NCI-H1694 (cell line): ENCODE measurements around the gene FBXL5.

Experiments
- DNase-seq: peaks from one replicate; lab custom pipeline; 2025; lab: John Stamatoyannopoulos, UW

The FBXL5 gene, protein sequence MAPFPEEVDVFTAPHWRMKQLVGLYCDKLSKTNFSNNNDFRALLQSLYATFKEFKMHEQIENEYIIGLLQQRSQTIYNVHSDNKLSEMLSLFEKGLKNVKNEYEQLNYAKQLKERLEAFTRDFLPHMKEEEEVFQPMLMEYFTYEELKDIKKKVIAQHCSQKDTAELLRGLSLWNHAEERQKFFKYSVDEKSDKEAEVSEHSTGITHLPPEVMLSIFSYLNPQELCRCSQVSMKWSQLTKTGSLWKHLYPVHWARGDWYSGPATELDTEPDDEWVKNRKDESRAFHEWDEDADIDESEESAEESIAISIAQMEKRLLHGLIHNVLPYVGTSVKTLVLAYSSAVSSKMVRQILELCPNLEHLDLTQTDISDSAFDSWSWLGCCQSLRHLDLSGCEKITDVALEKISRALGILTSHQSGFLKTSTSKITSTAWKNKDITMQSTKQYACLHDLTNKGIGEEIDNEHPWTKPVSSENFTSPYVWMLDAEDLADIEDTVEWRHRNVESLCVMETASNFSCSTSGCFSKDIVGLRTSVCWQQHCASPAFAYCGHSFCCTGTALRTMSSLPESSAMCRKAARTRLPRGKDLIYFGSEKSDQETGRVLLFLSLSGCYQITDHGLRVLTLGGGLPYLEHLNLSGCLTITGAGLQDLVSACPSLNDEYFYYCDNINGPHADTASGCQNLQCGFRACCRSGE

DNA sequence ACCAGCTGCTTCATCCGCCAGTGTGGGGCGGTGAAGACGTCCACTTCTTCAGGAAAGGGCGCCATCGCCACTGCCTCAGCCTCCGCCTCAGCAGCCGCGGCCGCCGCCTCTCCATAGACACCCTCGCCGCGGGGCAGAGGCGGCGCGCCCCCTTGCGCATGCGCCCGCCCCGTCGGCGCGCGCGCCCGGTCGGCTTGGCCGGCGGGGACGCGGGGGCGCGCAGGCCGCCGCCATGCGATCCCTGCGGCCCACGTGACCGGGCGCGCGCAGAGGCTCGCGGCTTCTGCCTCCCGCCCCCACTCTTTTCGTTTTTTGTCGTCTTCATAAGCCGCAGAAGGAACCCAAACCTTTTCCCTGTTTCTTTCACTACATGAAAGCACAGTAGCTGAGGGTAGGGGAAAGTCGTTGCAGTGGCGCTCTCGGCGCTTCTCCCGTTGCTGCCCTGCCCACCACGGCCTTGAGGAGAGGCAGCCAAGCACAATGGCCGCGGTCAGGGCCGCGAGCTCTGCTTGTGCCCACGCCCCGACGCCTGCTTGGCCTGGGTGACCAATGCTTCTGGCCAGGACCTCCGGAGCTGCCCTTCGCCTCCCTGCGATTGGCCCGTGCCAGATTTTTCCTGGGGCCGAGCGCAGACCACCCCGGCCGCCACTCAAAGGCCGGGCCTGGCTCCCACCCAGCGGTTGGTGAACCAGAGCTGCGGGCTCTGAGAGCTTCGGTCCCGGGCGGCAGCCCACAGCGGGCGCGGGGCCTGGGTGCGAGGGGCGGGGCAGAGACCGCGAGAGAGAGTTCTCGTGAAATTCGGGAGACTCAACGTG, at the start of gene FBXL5:
TSS of gene FBXL5 (minus strand) at position 135 of the 815 bp plus-strand sequence. CDS start at position 65, 70 bp downstream.
- DNase-seq: peak; percentile 8

- DNase-seq: no peak
Measured at GRCh38 chr4:15704129-15704528, 49.0 kb upstream of the FBXL5 start.

DNA sequence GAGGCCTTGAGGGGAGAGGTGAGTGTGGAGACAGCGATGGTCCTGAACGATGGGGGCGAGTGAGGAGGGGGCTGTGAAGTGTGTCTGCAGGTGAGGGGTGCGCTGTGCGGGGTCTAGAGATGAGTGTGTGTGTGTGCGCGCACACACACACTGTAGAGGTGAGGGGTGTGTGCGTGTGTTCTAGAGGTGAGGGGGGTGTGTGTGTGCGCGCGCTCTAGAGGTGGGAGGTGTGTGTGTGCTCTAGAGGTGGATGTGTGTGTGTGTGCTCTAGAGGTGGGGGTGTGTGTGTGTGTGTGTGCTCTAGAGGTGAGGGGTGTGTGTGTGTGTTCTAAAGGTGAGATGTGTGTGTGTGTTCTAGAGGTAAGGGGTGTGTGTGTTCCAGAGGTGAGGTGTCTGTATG, 48.3 kb upstream of the FBXL5 start:
- DNase-seq: no peak

DNA sequence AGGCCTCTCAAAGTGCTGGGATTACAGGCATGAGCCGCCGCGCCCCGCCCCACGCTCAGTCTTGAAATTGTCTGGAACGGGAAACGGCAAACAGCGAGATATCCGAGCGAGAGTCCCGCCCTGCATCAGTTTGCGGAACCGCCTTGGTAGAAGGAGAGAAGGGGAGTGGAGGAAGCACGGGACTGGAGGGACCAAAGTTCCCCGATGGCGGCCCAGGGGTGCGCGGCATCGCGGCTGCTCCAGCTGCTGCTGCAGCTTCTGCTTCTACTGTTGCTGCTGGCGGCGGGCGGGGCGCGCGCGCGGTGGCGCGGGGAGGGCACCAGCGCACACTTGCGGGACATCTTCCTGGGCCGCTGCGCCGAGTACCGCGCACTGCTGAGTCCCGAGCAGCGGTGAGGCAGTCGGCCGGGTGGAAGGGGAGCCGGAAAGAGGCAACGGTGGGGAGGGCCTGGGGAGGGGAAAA, 47.8 kb upstream of the FBXL5 start, which contains the start of gene BST1:
TSS of gene BST1 (plus strand) at position 125 of the 463 bp plus-strand sequence. CDS start at position 205, 80 bp downstream.
- DNase-seq: no peak

- no peak for DNase-seq
Measured at GRCh38 chr4:15696866-15697265, 41.7 kb upstream of the FBXL5 start.

DNA sequence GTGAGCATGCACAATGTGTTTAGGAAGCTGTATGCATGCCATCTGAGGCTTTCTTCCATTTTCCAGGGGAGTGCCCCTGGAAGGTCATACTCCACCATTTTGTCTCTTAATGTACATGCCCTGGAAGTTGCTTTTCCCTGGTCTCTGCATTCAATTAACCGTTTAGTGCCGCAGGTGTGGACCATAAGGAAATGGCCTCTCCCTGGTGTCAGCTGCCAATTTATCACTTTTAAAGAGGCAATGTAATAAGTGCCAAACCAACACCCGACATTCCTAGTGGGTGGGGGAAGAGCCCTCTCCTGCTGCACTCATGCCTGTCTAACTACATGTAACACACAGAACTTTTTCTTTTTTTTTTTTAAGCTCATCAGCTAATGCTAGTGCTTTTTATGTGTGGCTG, 40.6 kb upstream of the FBXL5 start:
- DNase-seq: no peak

DNA sequence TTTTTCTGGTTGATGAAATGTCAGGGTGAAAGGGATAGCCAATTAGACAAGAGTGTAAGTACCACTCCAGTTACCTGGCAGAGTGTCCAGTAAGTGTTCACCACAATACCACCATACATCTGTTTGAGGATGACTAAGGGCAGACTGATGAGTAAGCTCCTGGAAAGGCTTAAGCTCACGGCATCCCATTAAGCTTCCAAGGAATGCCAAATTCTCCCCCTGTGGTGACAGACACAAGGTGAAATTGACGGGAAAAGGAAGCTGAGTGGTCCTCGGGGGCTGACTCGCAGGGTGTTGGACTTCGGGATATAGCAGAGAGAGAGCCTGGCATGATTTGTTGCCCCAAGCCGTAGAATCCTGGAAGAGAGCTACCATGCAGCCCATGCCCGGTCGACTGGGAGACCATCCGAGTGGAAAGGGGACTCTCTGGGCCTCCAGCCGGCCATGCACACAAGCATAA, 40.1 kb upstream of the FBXL5 start:
- no peak for DNase-seq

GRCh38 chr4:15694431-15694830, 39.3 kb upstream of the FBXL5 start:
- DNase-seq: no peak

DNA sequence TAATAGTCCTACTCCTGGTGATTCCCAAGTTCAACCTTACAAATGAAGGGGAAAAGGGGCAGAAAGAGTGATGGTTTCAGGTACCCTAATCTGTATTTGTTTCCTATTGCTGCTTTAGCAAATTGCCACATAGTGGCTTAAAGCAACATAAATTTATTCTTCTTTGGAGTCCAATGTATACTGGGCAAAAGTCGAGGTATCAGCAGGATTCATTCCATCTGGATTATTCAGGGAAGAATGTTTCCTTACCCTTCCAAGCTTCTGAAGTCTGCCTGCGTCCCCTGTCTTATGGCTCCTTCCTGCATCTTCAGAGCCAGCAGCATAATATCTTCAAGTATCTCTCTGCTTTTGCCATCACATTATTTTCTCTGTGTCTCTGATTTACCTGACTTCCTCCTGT, 37.4 kb upstream of the FBXL5 start:
- DNase-seq: no peak

DNA sequence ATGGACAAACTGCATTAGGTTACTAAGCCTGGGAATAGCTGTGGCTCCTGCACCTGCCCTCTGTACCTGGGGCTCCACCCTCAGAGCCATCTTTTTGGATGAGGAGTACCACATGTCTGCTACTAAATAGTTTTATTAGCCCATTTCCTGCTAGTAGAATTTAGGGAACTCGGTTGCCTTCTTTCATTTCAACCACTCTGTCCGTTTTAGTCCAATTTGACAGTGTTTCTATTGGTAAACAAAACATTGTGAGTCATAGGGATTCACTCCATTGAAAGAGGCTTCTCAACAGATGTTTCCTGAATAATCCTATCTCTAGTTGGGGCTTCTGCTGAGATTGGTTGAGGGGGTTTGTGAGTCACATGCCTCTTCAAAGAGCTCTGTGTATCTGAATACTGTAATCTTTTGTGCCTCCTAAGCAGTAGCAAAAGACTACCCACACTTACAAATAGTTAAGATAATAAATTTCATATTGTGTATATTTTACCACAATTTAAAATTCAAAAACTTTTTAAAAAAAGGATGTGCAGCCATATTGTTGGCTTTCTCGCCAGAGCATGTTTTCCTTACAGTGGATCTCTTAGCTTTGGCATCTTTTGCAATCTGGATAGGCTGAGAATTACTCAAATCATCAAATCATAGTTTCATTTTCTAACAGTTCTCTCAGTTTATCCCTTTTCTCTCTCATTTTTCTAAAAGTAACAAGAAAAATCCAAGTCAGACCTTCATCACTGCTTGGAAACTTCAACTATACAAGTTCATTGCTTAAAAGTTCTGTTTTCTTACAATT, 36.4 kb upstream of the FBXL5 start:
- DNase-seq: no peak

- DNase-seq: no peak
Measured at GRCh38 chr4:15690020-15690809, 35.1 kb upstream of the FBXL5 start.

- DNase-seq: no peak
Measured at GRCh38 chr4:15689540-15689939, 34.4 kb upstream of the FBXL5 start.

DNA sequence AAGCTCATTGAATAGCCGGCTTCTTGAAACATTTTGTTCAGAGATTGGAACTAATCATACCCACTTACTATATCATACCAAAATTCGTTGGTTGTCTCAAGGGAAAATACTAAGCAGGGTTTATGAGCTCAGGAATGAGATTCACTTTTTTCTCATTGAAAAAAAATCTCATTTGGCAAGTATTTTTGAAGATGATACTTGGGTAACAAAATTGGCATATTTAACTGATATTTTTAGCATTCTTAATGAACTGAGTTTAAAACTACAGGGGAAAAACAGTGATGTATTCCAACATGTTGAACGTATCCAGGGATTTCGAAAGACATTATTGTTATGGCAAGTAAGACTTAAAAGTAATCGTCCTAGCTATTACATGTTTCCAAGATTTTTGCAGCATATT, 32.9 kb upstream of the FBXL5 start:
- no peak for DNase-seq

GRCh38 chr4:15684498-15684897, 29.3 kb upstream of the FBXL5 start:
- no peak for DNase-seq

DNA sequence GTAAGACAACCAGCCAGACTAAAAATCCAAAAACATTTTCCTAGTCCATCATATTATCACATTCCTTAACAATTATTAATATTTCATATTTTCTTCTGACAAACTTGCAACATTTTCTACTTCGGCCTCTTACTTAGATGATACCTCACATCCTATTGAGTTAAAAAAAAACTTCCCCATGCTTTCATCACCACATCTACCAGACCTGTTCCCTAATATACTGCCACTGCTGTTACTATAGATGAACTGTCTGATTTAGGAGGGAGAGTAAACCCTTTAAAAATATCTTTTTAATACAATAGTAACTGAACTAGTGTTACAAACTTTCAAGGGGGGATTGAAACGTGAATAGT, 28.0 kb upstream of the FBXL5 start:
- DNase-seq: no peak

DNA sequence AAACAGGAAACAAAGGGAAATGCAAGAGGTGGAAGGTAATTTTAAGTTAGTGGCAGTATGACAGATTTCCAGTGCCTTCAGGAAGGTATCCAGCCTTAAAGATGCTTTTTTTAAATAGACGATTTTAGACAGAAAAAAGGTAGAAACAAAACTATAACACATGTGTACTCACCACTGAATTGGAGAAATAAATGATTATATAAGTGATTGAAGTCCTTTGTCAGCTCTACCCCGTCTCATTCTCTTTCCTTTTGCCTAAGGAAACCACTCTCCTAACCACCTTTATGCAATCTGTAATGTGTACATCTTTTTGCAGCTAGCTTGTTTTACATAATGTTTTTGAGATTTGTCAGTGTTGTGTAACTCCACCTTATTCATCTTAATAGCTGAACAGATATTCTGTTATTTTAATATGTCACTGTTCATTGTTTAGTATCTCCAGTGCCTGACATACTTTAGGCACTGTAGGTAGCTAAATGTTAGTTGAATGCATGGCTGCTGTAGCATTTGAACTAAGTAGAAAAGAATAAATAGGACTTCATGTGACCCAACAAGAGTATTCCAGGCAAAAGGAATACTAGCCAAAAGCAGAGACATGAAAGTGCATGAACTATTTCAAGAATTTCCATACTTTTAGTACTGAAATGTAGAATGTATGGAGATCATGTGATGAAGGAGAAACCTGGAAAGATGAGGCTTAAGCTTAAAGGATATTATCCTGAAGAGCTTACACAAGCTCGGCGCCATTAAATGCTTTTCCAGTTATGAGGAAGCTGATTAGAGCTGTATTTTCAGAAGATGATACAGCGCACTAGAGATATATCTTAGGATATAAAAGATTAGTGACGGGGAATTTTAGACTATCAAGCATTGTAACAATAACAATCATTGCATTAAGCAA, 27.3 kb upstream of the FBXL5 start:
- DNase-seq: no peak

GRCh38 chr4:15681372-15682241, 26.4 kb upstream of the FBXL5 start, which contains the start of gene FAM200B:
Gene FAM200B, plus strand, starts transcription at chr4:15681827. Its CDS starts 5,151 bp downstream, at chr4:15686978.
- DNase-seq: peak; percentile 90

GRCh38 chr4:15681067-15681371, 25.9 kb upstream of the FBXL5 start:
- no peak for DNase-seq

DNA sequence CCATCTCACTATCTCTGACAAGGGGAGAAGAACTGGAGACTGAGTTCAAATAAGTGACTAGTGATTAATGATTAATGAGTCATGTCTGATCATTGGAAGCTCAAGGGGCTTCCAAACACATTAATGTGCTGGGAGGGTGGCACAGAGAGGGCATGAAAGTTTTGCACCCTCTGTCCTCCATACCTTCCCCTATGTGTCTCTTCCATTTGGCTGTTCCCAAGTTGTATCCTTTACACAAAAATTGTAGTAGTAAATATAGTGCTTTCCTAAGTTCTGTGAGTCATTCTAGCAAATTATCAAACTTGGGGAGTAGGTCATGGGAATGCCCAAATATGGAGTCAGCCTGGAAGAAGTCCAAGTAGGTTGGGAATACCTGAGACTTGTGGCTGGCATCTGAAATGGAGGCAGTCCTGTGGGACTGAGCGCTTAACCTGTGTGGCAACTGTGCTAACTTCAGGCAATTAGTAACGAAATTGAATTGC, 22.4 kb upstream of the FBXL5 start:
- DNase-seq: no peak
